ENCODE measurements around the gene ALK.

The ALK gene

GRCh38 chr2:29921560-29921915 is at the start of gene ALK:
TSS of gene ALK (minus strand) at chr2:29921586. CDS start at chr2:29920659, 927 bp downstream.
- Mint-ChIP-seq H3K9me3 (no peaks in the 10 kb centered on the region), H3K4me3 (no peak within 1 kb of the TSS), H3K36me3 (ENCODE audit: low read depth) (no peaks in the 10 kb centered on the region), H3K27me3 (ENCODE audit: low read depth) (peaks cover 49% of the 10 kb centered on the region), H3K27ac (no peak within 1 kb of the TSS), H3K4me1 (ENCODE audit: low read depth) (no peaks in the 10 kb centered on the region)

GRCh38 chr2:29966266-29966665 is 44.9 kb upstream of the ALK start:
- no peaks in the 10 kb centered on the region for H3K9me3 Mint-ChIP-seq
- no peaks in the 10 kb centered on the region for H3K36me3 Mint-ChIP-seq (ENCODE audit: low read depth)
- no peak overlapping the region for H3K4me3 Mint-ChIP-seq
- peaks cover 20% of the 10 kb centered on the region for H3K27me3 Mint-ChIP-seq (ENCODE audit: low read depth)
- no peak overlapping the region for H3K27ac Mint-ChIP-seq
- no peaks in the 10 kb centered on the region for H3K4me1 Mint-ChIP-seq (ENCODE audit: low read depth)

GRCh38 chr2:29963972-29964570 is 42.7 kb upstream of the ALK start:
- Mint-ChIP-seq H3K9me3 (no peaks in the 10 kb centered on the region), H3K36me3 (ENCODE audit: low read depth) (no peaks in the 10 kb centered on the region), H3K4me3 (no peak overlapping the region), H3K27me3 (ENCODE audit: low read depth) (peaks cover 20% of the 10 kb centered on the region), H3K27ac (no peak overlapping the region), H3K4me1 (ENCODE audit: low read depth) (no peaks in the 10 kb centered on the region)

- no peak overlapping the region for H3K27ac Mint-ChIP-seq
- no peaks in the 10 kb centered on the region for H3K36me3 Mint-ChIP-seq (ENCODE audit: low read depth)
- H3K4me3 Mint-ChIP-seq, result no peak overlapping the region
- H3K27me3 Mint-ChIP-seq (ENCODE audit: low read depth), result peaks cover 20% of the 10 kb centered on the region
- H3K4me1 Mint-ChIP-seq (ENCODE audit: low read depth), result no peaks in the 10 kb centered on the region
- no peaks in the 10 kb centered on the region for H3K9me3 Mint-ChIP-seq
Observed at GRCh38 chr2:29962922-29963321, 41.5 kb upstream of the ALK start.

- Mint-ChIP-seq H3K36me3 (ENCODE audit: low read depth) (no peaks in the 10 kb centered on the region), H3K4me1 (ENCODE audit: low read depth) (no peaks in the 10 kb centered on the region), H3K9me3 (no peaks in the 10 kb centered on the region), H3K27me3 (ENCODE audit: low read depth) (peaks cover 5% of the 10 kb centered on the region), H3K4me3 (no peak overlapping the region), H3K27ac (no peak overlapping the region)
Observed at GRCh38 chr2:29954316-29954715, 32.9 kb upstream of the ALK start.

- Mint-ChIP-seq H3K27me3 (ENCODE audit: low read depth) (peaks cover 5% of the 10 kb centered on the region), H3K4me1 (ENCODE audit: low read depth) (no peaks in the 10 kb centered on the region), H3K36me3 (ENCODE audit: low read depth) (no peaks in the 10 kb centered on the region), H3K9me3 (no peaks in the 10 kb centered on the region), H3K4me3 (no peak overlapping the region), H3K27ac (no peak overlapping the region)
Observed at GRCh38 chr2:29952973-29953372, 31.6 kb upstream of the ALK start.

GRCh38 chr2:29951576-29951975 is 30.2 kb upstream of the ALK start:
- Mint-ChIP-seq H3K4me3 (no peak overlapping the region), H3K36me3 (ENCODE audit: low read depth) (no peaks in the 10 kb centered on the region), H3K9me3 (no peaks in the 10 kb centered on the region), H3K27me3 (ENCODE audit: low read depth) (peaks cover 5% of the 10 kb centered on the region), H3K27ac (no peak overlapping the region), H3K4me1 (ENCODE audit: low read depth) (no peaks in the 10 kb centered on the region)

GRCh38 chr2:29950481-29950880 is 29.1 kb upstream of the ALK start:
- peaks cover 5% of the 10 kb centered on the region for H3K27me3 Mint-ChIP-seq (ENCODE audit: low read depth)
- no peaks in the 10 kb centered on the region for H3K36me3 Mint-ChIP-seq (ENCODE audit: low read depth)
- no peaks in the 10 kb centered on the region for H3K9me3 Mint-ChIP-seq
- no peak overlapping the region for H3K27ac Mint-ChIP-seq
- no peaks in the 10 kb centered on the region for H3K4me1 Mint-ChIP-seq (ENCODE audit: low read depth)
- no peak overlapping the region for H3K4me3 Mint-ChIP-seq

GRCh38 chr2:29949042-29949441 is 27.7 kb upstream of the ALK start:
- H3K27me3 Mint-ChIP-seq (ENCODE audit: low read depth), result peaks cover 1% of the 10 kb centered on the region
- no peaks in the 10 kb centered on the region for H3K4me1 Mint-ChIP-seq (ENCODE audit: low read depth)
- no peaks in the 10 kb centered on the region for H3K36me3 Mint-ChIP-seq (ENCODE audit: low read depth)
- H3K9me3 Mint-ChIP-seq, result no peaks in the 10 kb centered on the region
- no peak overlapping the region for H3K27ac Mint-ChIP-seq
- no peak overlapping the region for H3K4me3 Mint-ChIP-seq

- no peak overlapping the region for H3K4me3 Mint-ChIP-seq
- H3K27ac Mint-ChIP-seq, result no peak overlapping the region
- no peaks in the 10 kb centered on the region for H3K4me1 Mint-ChIP-seq (ENCODE audit: low read depth)
- no peaks in the 10 kb centered on the region for H3K9me3 Mint-ChIP-seq
- no peaks in the 10 kb centered on the region for H3K27me3 Mint-ChIP-seq (ENCODE audit: low read depth)
- no peaks in the 10 kb centered on the region for H3K36me3 Mint-ChIP-seq (ENCODE audit: low read depth)
Observed at GRCh38 chr2:29946505-29946904, 25.1 kb upstream of the ALK start.

- H3K27ac Mint-ChIP-seq, result no peak overlapping the region
- no peaks in the 10 kb centered on the region for H3K27me3 Mint-ChIP-seq (ENCODE audit: low read depth)
- no peaks in the 10 kb centered on the region for H3K9me3 Mint-ChIP-seq
- no peaks in the 10 kb centered on the region for H3K36me3 Mint-ChIP-seq (ENCODE audit: low read depth)
- no peaks in the 10 kb centered on the region for H3K4me1 Mint-ChIP-seq (ENCODE audit: low read depth)
- no peak overlapping the region for H3K4me3 Mint-ChIP-seq
Observed at GRCh38 chr2:29942711-29943110, 21.3 kb upstream of the ALK start.

GRCh38 chr2:29940706-29941105 is 19.3 kb upstream of the ALK start:
- Mint-ChIP-seq H3K4me3 (no peak overlapping the region), H3K27me3 (ENCODE audit: low read depth) (no peaks in the 10 kb centered on the region), H3K4me1 (ENCODE audit: low read depth) (no peaks in the 10 kb centered on the region), H3K9me3 (no peaks in the 10 kb centered on the region), H3K36me3 (ENCODE audit: low read depth) (no peaks in the 10 kb centered on the region), H3K27ac (no peak overlapping the region)

- no peaks in the 10 kb centered on the region for H3K9me3 Mint-ChIP-seq
- no peaks in the 10 kb centered on the region for H3K27me3 Mint-ChIP-seq (ENCODE audit: low read depth)
- H3K4me1 Mint-ChIP-seq (ENCODE audit: low read depth), result no peaks in the 10 kb centered on the region
- no peaks in the 10 kb centered on the region for H3K36me3 Mint-ChIP-seq (ENCODE audit: low read depth)
- no peak overlapping the region for H3K4me3 Mint-ChIP-seq
- no peak overlapping the region for H3K27ac Mint-ChIP-seq
Observed at GRCh38 chr2:29936020-29936419, 14.6 kb upstream of the ALK start.

- Mint-ChIP-seq H3K27ac (no peak overlapping the region), H3K36me3 (ENCODE audit: low read depth) (no peaks in the 10 kb centered on the region), H3K27me3 (ENCODE audit: low read depth) (no peaks in the 10 kb centered on the region), H3K4me1 (ENCODE audit: low read depth) (no peaks in the 10 kb centered on the region), H3K9me3 (no peaks in the 10 kb centered on the region), H3K4me3 (no peak overlapping the region)
Observed at GRCh38 chr2:29931818-29932217, 10.4 kb upstream of the ALK start.

GRCh38 chr2:29923110-29923721 is 1.8 kb upstream of the ALK start:
- H3K27ac Mint-ChIP-seq, result no peak overlapping the region
- H3K27me3 Mint-ChIP-seq (ENCODE audit: low read depth), result peaks cover 47% of the 10 kb centered on the region
- no peaks in the 10 kb centered on the region for H3K4me1 Mint-ChIP-seq (ENCODE audit: low read depth)
- no peak overlapping the region for H3K4me3 Mint-ChIP-seq
- H3K9me3 Mint-ChIP-seq, result no peaks in the 10 kb centered on the region
- H3K36me3 Mint-ChIP-seq (ENCODE audit: low read depth), result no peaks in the 10 kb centered on the region

GRCh38 chr2:29922605-29923004 is 1.2 kb upstream of the ALK start:
- Mint-ChIP-seq H3K4me3 (no peak overlapping the region), H3K27ac (no peak overlapping the region), H3K4me1 (ENCODE audit: low read depth) (no peaks in the 10 kb centered on the region), H3K9me3 (no peaks in the 10 kb centered on the region), H3K27me3 (ENCODE audit: low read depth) (peaks cover 49% of the 10 kb centered on the region), H3K36me3 (ENCODE audit: low read depth) (no peaks in the 10 kb centered on the region)
